Globus pallidus (tissue), 1 donor: ENCODE data around the gene YBX1.
"Not testable (repeated sequence)": the region's sequence is repeated elsewhere in the genome, so short reads cannot be mapped to it uniquely, and the experiment has no call there.

Source experiments
- DNase-seq: peaks from one replicate; pipeline ENCODE4 v3.0.0-alpha.2; 2015; ENCODE audit warnings: low spot score

YBX1 gene

GRCh38 chr1:42689912-42690311 lies 7.7 kb downstream of the YBX1 start:
- DNase-seq = no peak

- no peak for DNase-seq
These were observed 8.4 kb downstream of the YBX1 start for GRCh38 chr1:42690477-42691156.

GRCh38 chr1:42691157-42691498 lies 8.9 kb downstream of the YBX1 start:
- DNase-seq = no peak

GRCh38 chr1:42692461-42692860 lies 10.2 kb downstream of the YBX1 start:
- DNase-seq = no peak

- DNase-seq = no peak
These were observed 10.7 kb downstream of the YBX1 start for GRCh38 chr1:42692911-42693310.

GRCh38 chr1:42698081-42698813 lies 16.0 kb downstream of the YBX1 start:
- DNase-seq = no peak

- DNase-seq = no peak
These were observed 17.8 kb downstream of the YBX1 start for GRCh38 chr1:42700006-42700405.

GRCh38 chr1:42703888-42704464 lies 21.8 kb downstream of the YBX1 start:
- DNase-seq = no peak

GRCh38 chr1:42712808-42713207 lies 30.6 kb downstream of the YBX1 start:
- not testable (repeated sequence) for DNase-seq

- DNase-seq = no peak
These were observed 31.1 kb downstream of the YBX1 start for GRCh38 chr1:42713293-42713692.

GRCh38 chr1:42714441-42714840 lies 32.2 kb downstream of the YBX1 start:
- DNase-seq = not testable (repeated sequence)

- DNase-seq = no peak
These were observed 38.6 kb downstream of the YBX1 start for GRCh38 chr1:42720868-42721267.

- DNase-seq = no peak
These were observed 39.7 kb downstream of the YBX1 start for GRCh38 chr1:42721926-42722325.

GRCh38 chr1:42722403-42722802 lies 40.2 kb downstream of the YBX1 start:
- DNase-seq = not testable (repeated sequence)

GRCh38 chr1:42723511-42723910 lies 41.3 kb downstream of the YBX1 start:
- no peak for DNase-seq

- DNase-seq = not testable (repeated sequence)
These were observed 43.6 kb downstream of the YBX1 start for GRCh38 chr1:42725820-42726219.

GRCh38 chr1:42730002-42730401 lies 47.8 kb downstream of the YBX1 start:
- DNase-seq = no peak

GRCh38 chr1:42730988-42731387 lies 48.8 kb downstream of the YBX1 start:
- DNase-seq = no peak

GRCh38 chr1:42731585-42731984 lies 49.4 kb downstream of the YBX1 start:
- no peak for DNase-seq

GRCh38 chr1:42732126-42732680 lies 50.0 kb downstream of the YBX1 start:
- DNase-seq = no peak

GRCh38 chr1:42733415-42734200 lies 51.4 kb downstream of the YBX1 start:
- no peak for DNase-seq
